ENCODE results near the gene PILRA. TPM values are rescaled to one million over a fixed set of nuclear protein-coding genes. Genes with fewer than 3 reads are reported as not detected.
A peak's percentile ranks its signal among the peaks of the same experiment; 100 is the strongest.

Gene PILRA
- total RNA-seq, 4 donors from 2014 or later: 0.62 to 5.4 (median 2.0) TPM

DNA sequence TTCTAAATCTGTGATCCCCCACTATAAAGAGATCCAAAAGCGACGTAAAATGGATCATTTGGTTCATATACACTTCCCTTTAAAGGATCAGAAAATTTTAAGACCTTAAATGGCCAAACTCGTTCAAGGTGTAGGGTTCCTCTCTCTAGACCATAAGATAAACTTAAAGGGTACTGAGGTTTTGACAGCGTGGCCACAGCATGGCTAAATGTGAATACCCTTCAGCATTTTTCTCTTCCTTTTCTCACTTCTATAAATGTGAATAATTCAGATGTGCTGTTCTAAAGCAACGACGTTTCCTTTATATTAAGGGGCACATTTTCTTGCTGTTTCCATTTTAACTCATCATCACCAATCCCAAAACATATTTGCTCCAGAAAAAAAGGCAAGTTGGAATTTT, 50.0 kb downstream of the PILRA start:
- no peak for ATAC-seq
- no peak for DNase-seq
- Histone ChIP-seq H3K27me3 (no peaks in the 10 kb centered on the region), H3K9me3 (no peaks in the 10 kb centered on the region), H3K4me3 (no peak overlapping the region), H3K4me1 (peaks cover 0 to 5% of the 10 kb centered on the region in 2 donors), H3K27ac (no peak overlapping the region), H3K36me3 (peaks cover 0 to 5% of the 10 kb centered on the region in 2 donors)
- in situ Hi-C loops (cut with MboI; ENCODE audit: low sequenced_read_pairs in 4 of 4): no loop called here
- no peak for TF ChIP-seq POLR2A (IDR thresholded peaks at IDR 0.05)
- TF ChIP-seq, protein P1, sequence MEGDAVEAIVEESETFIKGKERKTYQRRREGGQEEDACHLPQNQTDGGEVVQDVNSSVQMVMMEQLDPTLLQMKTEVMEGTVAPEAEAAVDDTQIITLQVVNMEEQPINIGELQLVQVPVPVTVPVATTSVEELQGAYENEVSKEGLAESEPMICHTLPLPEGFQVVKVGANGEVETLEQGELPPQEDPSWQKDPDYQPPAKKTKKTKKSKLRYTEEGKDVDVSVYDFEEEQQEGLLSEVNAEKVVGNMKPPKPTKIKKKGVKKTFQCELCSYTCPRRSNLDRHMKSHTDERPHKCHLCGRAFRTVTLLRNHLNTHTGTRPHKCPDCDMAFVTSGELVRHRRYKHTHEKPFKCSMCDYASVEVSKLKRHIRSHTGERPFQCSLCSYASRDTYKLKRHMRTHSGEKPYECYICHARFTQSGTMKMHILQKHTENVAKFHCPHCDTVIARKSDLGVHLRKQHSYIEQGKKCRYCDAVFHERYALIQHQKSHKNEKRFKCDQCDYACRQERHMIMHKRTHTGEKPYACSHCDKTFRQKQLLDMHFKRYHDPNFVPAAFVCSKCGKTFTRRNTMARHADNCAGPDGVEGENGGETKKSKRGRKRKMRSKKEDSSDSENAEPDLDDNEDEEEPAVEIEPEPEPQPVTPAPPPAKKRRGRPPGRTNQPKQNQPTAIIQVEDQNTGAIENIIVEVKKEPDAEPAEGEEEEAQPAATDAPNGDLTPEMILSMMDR (IDR thresholded peaks at IDR 0.05 in 4 of 5, conservative IDR thresholded peaks at IDR 0.05 in 1 of 5): no peak
- intact Hi-C loops (cut with DNase I; ENCODE audit: low total_unique reads): loop anchor here (10.0 kb wide), 1 partner anchor 869 kb away; the partner anchor contains the start of genes FAM200A and ZNF655

DNA sequence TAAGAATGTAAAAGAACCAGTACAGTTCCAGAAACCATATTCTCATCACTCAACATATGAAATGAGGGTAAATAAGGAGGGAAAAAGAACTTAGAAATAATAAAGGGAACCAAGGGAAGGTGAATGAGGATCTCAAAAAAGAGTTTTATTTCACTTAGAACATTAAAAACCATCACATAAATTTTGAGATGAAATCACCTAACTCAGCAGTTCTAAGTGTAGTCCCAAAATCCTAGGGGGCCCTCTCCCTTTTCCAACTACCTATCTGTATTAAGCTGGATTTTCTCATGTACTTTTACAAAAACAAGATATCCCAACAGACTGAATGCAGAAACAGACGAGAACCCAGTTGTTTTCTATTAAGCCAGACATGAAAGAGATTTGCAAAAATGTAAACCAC, 52.1 kb downstream of the PILRA start:
- in situ Hi-C loops (cut with MboI; ENCODE audit: low sequenced_read_pairs in 4 of 4) (loop anchor here in 1 of 4 donors (25.0 kb wide), 1 partner anchor 437 kb away; the partner anchor contains the start of genes SLC12A9 and TRIP6), intact Hi-C loops (cut with DNase I; ENCODE audit: low total_unique reads) (loop anchor here (5.0 to 10.0 kb wide), 3 partner anchors 88 to 871 kb away; partner anchors contain the start of genes AP4M1, FAM200A, MCM7 and ZNF655)
- Histone ChIP-seq H3K27ac (no peak overlapping the region), H3K27me3 (no peaks in the 10 kb centered on the region), H3K4me3 (no peak overlapping the region), H3K4me1 (peaks cover 2 to 7% of the 10 kb centered on the region in 2 donors), H3K9me3 (no peaks in the 10 kb centered on the region), H3K36me3 (peaks cover 0 to 5% of the 10 kb centered on the region in 2 donors)
- ATAC-seq: no peak
- DNase-seq: no peak
- no peak for TF ChIP-seq POLR2A (IDR thresholded peaks at IDR 0.05)
- TF ChIP-seq, protein P1 (IDR thresholded peaks at IDR 0.05 in 4 of 5, conservative IDR thresholded peaks at IDR 0.05 in 1 of 5): no peak

DNA sequence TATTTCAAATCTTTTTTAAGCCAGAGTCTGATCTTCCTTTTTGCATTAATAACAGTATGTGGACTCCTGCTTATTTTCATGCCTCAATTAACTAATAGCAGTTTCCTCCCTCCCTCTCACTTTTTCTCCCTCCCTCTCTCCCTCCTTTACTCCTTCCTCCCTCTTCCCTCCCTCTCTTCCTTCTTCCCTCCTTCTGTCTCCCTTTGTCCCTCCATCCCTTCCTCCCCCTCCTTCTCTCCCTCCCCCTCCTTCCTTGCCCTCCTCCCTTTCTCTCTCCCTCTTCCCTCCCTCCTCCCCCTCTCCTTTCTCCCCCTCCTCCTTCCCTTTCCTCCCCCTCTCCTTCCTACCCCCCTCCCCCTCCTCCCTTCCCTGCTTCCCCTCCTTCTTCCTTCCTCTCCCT, 53.2 kb downstream of the PILRA start:
- Histone ChIP-seq H3K27me3 (no peaks in the 10 kb centered on the region), H3K4me3 (no peak overlapping the region), H3K27ac (no peak overlapping the region), H3K36me3 (peaks cover 0 to 5% of the 10 kb centered on the region in 2 donors), H3K9me3 (no peaks in the 10 kb centered on the region), H3K4me1 (peaks cover 14 to 19% of the 10 kb centered on the region in 2 donors)
- intact Hi-C loops (cut with DNase I; ENCODE audit: low total_unique reads) (loop anchor here (5.0 to 10.0 kb wide), 3 partner anchors 89 to 872 kb away; partner anchors contain the start of genes AP4M1, FAM200A, MCM7 and ZNF655), in situ Hi-C loops (cut with MboI; ENCODE audit: low sequenced_read_pairs in 4 of 4) (loop anchor here in 1 of 4 donors (25.0 kb wide), 1 partner anchor 436 kb away; the partner anchor contains the start of genes SLC12A9 and TRIP6)
- TF ChIP-seq, protein P1 (IDR thresholded peaks at IDR 0.05 in 4 of 5, conservative IDR thresholded peaks at IDR 0.05 in 1 of 5): no peak
- TF ChIP-seq POLR2A (IDR thresholded peaks at IDR 0.05): no peak
- ATAC-seq: no peak
- DNase-seq: no peak

DNA sequence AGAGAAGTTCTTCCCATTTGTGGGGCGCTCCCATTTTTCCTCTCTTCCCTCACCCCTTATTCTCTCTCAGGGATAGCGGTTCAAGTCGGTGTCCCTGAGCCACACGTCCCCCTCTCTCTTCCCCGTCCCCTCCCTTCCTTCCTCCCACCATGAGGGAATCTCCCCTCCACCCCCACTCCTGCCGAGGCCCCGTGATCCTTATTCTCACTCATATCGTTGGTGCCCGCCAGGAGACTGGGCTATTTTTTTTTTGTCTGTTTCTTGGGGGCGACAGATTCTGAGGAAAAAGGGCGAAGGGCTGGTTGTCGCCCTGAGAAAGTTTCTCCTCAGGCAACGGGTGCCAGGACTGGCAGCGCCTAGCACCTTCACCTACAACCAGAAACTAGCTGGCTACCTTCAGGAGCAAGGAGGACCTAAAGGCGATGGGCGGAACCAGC, 54.5 kb downstream of the PILRA start:
- DNase-seq: no peak
- no peaks in the 10 kb centered on the region for H3K27me3 ChIP-seq
- H3K27ac ChIP-seq: peak overlapping the region; percentile 90 to 99 (median 98)
- no peak for ATAC-seq
- H3K4me3 ChIP-seq: peak overlapping the region; percentile 72 to 88 (median 80)
- H3K9me3 ChIP-seq: no peaks in the 10 kb centered on the region
- in situ Hi-C loops (cut with MboI; ENCODE audit: low sequenced_read_pairs in 4 of 4) (loop anchor here in 1 of 4 donors (25.0 kb wide), 1 partner anchor 435 kb away; the partner anchor contains the start of genes SLC12A9 and TRIP6), intact Hi-C loops (cut with DNase I; ENCODE audit: low total_unique reads) (loop anchor here (2.0 to 10.0 kb wide), 4 partner anchors 90 to 873 kb away; partner anchors contain the start of genes AGFG2, AP4M1, FAM200A and MCM7)
- peaks cover 24 to 29% of the 10 kb centered on the region in 2 donors for H3K4me1 ChIP-seq
- no peak for TF ChIP-seq POLR2A (IDR thresholded peaks at IDR 0.05)
- TF ChIP-seq, protein P1 (IDR thresholded peaks at IDR 0.05 in 4 of 5, conservative IDR thresholded peaks at IDR 0.05 in 1 of 5): no peak
- H3K36me3 ChIP-seq: peaks cover 0 to 8% of the 10 kb centered on the region in 2 donors

All from gastrocnemius medialis (tissue), 4 donors.